Adrenal gland (tissue), 5 donors: ENCODE measurements around the gene ADAMTS19.

Experiments used
- POLR2A ChIP-seq, 2 donors: fragments of 450-650 bp; IDR thresholded peaks; one replicate each; pipeline ENCODE4 v1.6.1; 2017; ENCODE audit warnings: antibody characterized with exemption in 2 of 2, mild to moderate bottlenecking in 2 of 2, moderate library complexity in 1 of 2
- TF ChIP-seq, protein P1 (sequence below), 6 experiments: fragments of 450-650 bp in 4 of 6; fragments of 200-600 bp in 2 of 6; sonication (generic) in 1 of 6; IDR thresholded peaks; 1 replicate in 5 of 6; 2 replicates in 1 of 6; pipeline versions ENCODE4 v1.5.1 to v1.8.0; 2016 to 2021; ENCODE audit warnings: antibody characterized with exemption in 6 of 6, mild to moderate bottlenecking in 2 of 6, moderate library complexity in 1 of 6
- donor health status: DM: no; HTN: no; CAD: no.

DNA sequence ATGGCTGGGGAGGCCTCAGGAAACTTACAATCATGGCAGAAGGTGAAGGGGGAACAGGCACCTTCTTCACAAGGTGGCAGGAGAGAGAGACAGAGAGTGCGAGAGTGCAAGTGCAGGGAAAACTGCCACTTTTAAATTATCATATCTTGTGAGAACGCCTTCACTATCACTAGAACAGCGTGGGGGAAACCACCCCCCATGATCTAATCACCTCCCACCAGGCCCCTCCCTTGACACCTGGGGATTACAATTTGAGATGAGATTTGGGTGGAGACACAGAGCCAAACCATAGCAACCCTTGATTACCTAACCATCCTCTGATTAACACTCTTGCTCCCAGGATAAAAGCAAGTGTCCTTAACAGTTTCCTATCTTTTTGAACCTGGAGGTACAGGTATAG lies 21.1 kb downstream of the ADAMTS19 start:
- TF ChIP-seq, protein P1, sequence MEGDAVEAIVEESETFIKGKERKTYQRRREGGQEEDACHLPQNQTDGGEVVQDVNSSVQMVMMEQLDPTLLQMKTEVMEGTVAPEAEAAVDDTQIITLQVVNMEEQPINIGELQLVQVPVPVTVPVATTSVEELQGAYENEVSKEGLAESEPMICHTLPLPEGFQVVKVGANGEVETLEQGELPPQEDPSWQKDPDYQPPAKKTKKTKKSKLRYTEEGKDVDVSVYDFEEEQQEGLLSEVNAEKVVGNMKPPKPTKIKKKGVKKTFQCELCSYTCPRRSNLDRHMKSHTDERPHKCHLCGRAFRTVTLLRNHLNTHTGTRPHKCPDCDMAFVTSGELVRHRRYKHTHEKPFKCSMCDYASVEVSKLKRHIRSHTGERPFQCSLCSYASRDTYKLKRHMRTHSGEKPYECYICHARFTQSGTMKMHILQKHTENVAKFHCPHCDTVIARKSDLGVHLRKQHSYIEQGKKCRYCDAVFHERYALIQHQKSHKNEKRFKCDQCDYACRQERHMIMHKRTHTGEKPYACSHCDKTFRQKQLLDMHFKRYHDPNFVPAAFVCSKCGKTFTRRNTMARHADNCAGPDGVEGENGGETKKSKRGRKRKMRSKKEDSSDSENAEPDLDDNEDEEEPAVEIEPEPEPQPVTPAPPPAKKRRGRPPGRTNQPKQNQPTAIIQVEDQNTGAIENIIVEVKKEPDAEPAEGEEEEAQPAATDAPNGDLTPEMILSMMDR (IDR thresholded peaks at IDR 0.05), result no peak
- no peak for TF ChIP-seq POLR2A (IDR thresholded peaks at IDR 0.05)
